NCI-H774 (cell line): ENCODE data around the gene TMEM182.

Experiments used
- DNase-seq: peaks from one replicate; lab custom pipeline; 2025; lab: John Stamatoyannopoulos, UW

The TMEM182 gene

GRCh38 chr2:102761763-102762162 is at the start of gene TMEM182:
Gene TMEM182, plus strand, starts transcription at chr2:102762031. Its CDS starts 187 bp downstream, at chr2:102762218.
- no peak for DNase-seq

GRCh38 chr2:102717308-102718018 is 44.4 kb upstream of the TMEM182 start:
- no peak for DNase-seq

- no peak for DNase-seq
These were observed 43.2 kb upstream of the TMEM182 start for GRCh38 chr2:102718387-102719316.

- no peak for DNase-seq
These were observed 37.8 kb upstream of the TMEM182 start for GRCh38 chr2:102724016-102724490.

- no peak for DNase-seq
These were observed 37.3 kb upstream of the TMEM182 start for GRCh38 chr2:102724553-102724952.

GRCh38 chr2:102726128-102727087 is 35.4 kb upstream of the TMEM182 start:
- DNase-seq: peak; percentile 8

- DNase-seq: peak; percentile 26
These were observed 26.3 kb upstream of the TMEM182 start for GRCh38 chr2:102735416-102736109.

GRCh38 chr2:102736110-102736409 is 25.8 kb upstream of the TMEM182 start:
- DNase-seq: peak; percentile 41

GRCh38 chr2:102736410-102737409 is 25.1 kb upstream of the TMEM182 start:
- DNase-seq: peak; percentile 64

GRCh38 chr2:102737431-102737830 is 24.4 kb upstream of the TMEM182 start:
- DNase-seq: no peak

GRCh38 chr2:102743259-102743658 is 18.6 kb upstream of the TMEM182 start:
- DNase-seq: no peak

GRCh38 chr2:102748107-102748506 is 13.7 kb upstream of the TMEM182 start:
- DNase-seq: no peak

GRCh38 chr2:102749938-102750337 is 11.9 kb upstream of the TMEM182 start:
- no peak for DNase-seq

- DNase-seq: peak; percentile 36
These were observed 8.2 kb upstream of the TMEM182 start for GRCh38 chr2:102753563-102754159.

- DNase-seq: no peak
These were observed 7.2 kb upstream of the TMEM182 start for GRCh38 chr2:102754456-102755145.

- no peak for DNase-seq
These were observed 6.5 kb upstream of the TMEM182 start for GRCh38 chr2:102755284-102755683.

GRCh38 chr2:102758439-102758838 is 3.4 kb upstream of the TMEM182 start:
- no peak for DNase-seq

- DNase-seq: no peak
These were observed 2.3 kb downstream of the TMEM182 start for GRCh38 chr2:102764083-102764482.

GRCh38 chr2:102765061-102765460 is 3.2 kb downstream of the TMEM182 start:
- DNase-seq: no peak
